Breast epithelium (tissue), 4 donors: ENCODE measurements around the gene ADARB2. TPM values are rescaled to one million over a fixed set of nuclear protein-coding genes. Genes with fewer than 3 reads are reported as not detected.

Experiments
- DNase-seq, 2 donors: peaks; one replicate each; pipeline ENCODE4 v3.0.0-alpha.2; 2019; ENCODE audit warnings: low spot score in 2 of 2
- H3K27ac ChIP-seq, 2 donors: fragments of 200-600 bp; sonication (generic) in 1 of 2; one replicate each; pipeline ENCODE4 v1.5.1; 2016 to 2019; ENCODE audit warnings: mild to moderate bottlenecking in 1 of 2
- H3K27me3 ChIP-seq, 2 donors: fragments of 200-600 bp; sonication (generic) in 1 of 2; one replicate each; pipeline versions ENCODE4 v1.5.1 to v1.6.0; 2017 to 2019; ENCODE audit warnings: control low read depth in 1 of 2, mild to moderate bottlenecking in 1 of 2
- H3K36me3 ChIP-seq: fragments of 200-600 bp; one replicate; pipeline ENCODE4 v1.5.1; 2019
- H3K4me1 ChIP-seq, 2 donors: fragments of 200-600 bp; sonication (generic); one replicate each; pipeline ENCODE4 v1.5.1; 2016 to 2019; ENCODE audit warnings: control low read depth in 1 of 2
- H3K4me3 ChIP-seq, 3 donors: fragments of 200-600 bp; sonication (generic); 1 replicate in 2 of 3; 2 replicates in 1 of 3; pipeline ENCODE4 v1.5.1; 2016 to 2019; ENCODE audit warnings: mild to moderate bottlenecking in 3 of 3, moderate library complexity in 2 of 3
- H3K9me3 ChIP-seq, 2 donors: fragments of 200-600 bp; sonication (generic) in 1 of 2; one replicate each; pipeline ENCODE4 v1.5.1; 2016 to 2019; ENCODE audit warnings: control low read depth in 1 of 2
- POLR2A ChIP-seq: fragments of 450-650 bp; IDR thresholded peaks from one replicate; pipeline ENCODE4 v1.6.1; 2016; ENCODE audit warnings: antibody characterized with exemption, mild to moderate bottlenecking, moderate library complexity
- POLR2AphosphoS5 ChIP-seq, 3 donors: sonication (generic); formaldehyde crosslinking; IDR thresholded peaks; one replicate each; pipeline ENCODE4 v1.6.1; 2017; ENCODE audit warnings: antibody characterized with exemption in 3 of 3
- intact Hi-C: fragments of 100-400 bp; cut with DNase I; formaldehyde crosslinking; loops from one replicate; pipeline ENCODE4 v1.15.1; 2023; ENCODE audit warnings: low total_unique reads
- total RNA-seq, 3 donors: library from RNA; depleted of rRNA; stranded (reverse); fragments of >200 nt; gene quantifications; one replicate each; pipeline ENCODE4 v1.1.0, GENCODE V29; 2016
- TF ChIP-seq, protein P1 (sequence below), 3 donors: fragments of 450-650 bp; IDR thresholded peaks; one replicate each; pipeline ENCODE4 v1.5.1; 2016 to 2017; ENCODE audit warnings: antibody characterized with exemption in 3 of 3, mild to moderate bottlenecking in 3 of 3, moderate library complexity in 3 of 3

Gene ADARB2
- total RNA-seq, 3 donors from 2014 or later: 0.32 to 3.9 (median 2.0) TPM

- Histone ChIP-seq H3K27me3 (peaks cover 0 to 32% of the 10 kb centered on the region in 2 donors), H3K4me1 (no peaks in the 10 kb centered on the region), H3K9me3 (no peaks in the 10 kb centered on the region), H3K4me3 (no peak overlapping the region), H3K36me3 (no peaks in the 10 kb centered on the region), H3K27ac (no peak overlapping the region)
- intact Hi-C loops: no loop called here
- DNase-seq: no peak
- no peak for TF ChIP-seq POLR2A
- TF ChIP-seq, protein P1, sequence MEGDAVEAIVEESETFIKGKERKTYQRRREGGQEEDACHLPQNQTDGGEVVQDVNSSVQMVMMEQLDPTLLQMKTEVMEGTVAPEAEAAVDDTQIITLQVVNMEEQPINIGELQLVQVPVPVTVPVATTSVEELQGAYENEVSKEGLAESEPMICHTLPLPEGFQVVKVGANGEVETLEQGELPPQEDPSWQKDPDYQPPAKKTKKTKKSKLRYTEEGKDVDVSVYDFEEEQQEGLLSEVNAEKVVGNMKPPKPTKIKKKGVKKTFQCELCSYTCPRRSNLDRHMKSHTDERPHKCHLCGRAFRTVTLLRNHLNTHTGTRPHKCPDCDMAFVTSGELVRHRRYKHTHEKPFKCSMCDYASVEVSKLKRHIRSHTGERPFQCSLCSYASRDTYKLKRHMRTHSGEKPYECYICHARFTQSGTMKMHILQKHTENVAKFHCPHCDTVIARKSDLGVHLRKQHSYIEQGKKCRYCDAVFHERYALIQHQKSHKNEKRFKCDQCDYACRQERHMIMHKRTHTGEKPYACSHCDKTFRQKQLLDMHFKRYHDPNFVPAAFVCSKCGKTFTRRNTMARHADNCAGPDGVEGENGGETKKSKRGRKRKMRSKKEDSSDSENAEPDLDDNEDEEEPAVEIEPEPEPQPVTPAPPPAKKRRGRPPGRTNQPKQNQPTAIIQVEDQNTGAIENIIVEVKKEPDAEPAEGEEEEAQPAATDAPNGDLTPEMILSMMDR (IDR thresholded peaks at IDR 0.05): no peak
- no peak for TF ChIP-seq POLR2AphosphoS5 (IDR thresholded peaks at IDR 0.05)
These were observed 326.6 kb downstream of the ADARB2 start for GRCh38 chr10:1410469-1411395.

GRCh38 chr10:1410032-1410431 lies 327.3 kb downstream of the ADARB2 start:
- TF ChIP-seq, protein P1 (IDR thresholded peaks at IDR 0.05): no peak
- TF ChIP-seq POLR2A: no peak
- TF ChIP-seq POLR2AphosphoS5 (IDR thresholded peaks at IDR 0.05): no peak
- H3K27me3 ChIP-seq: peaks cover 0 to 33% of the 10 kb centered on the region in 2 donors
- no peaks in the 10 kb centered on the region for H3K36me3 ChIP-seq
- no peak overlapping the region for H3K27ac ChIP-seq
- H3K9me3 ChIP-seq: no peaks in the 10 kb centered on the region
- intact Hi-C loops: no loop called here
- no peaks in the 10 kb centered on the region for H3K4me1 ChIP-seq
- no peak for DNase-seq
- H3K4me3 ChIP-seq: no peak overlapping the region

- TF ChIP-seq, protein P1 (IDR thresholded peaks at IDR 0.05): no peak
- intact Hi-C loops: no loop called here
- no peaks in the 10 kb centered on the region for H3K4me1 ChIP-seq
- H3K9me3 ChIP-seq: no peaks in the 10 kb centered on the region
- peaks cover 0 to 33% of the 10 kb centered on the region in 2 donors for H3K27me3 ChIP-seq
- no peaks in the 10 kb centered on the region for H3K36me3 ChIP-seq
- DNase-seq: no peak
- no peak overlapping the region for H3K4me3 ChIP-seq
- no peak overlapping the region for H3K27ac ChIP-seq
These were observed 327.9 kb downstream of the ADARB2 start for GRCh38 chr10:1409392-1409791.

GRCh38 chr10:1408651-1409367 lies 328.5 kb downstream of the ADARB2 start:
- no peak for DNase-seq
- intact Hi-C loops: no loop called here
- no peak for TF ChIP-seq POLR2AphosphoS5 (IDR thresholded peaks at IDR 0.05)
- no peak for TF ChIP-seq POLR2A
- TF ChIP-seq, protein P1 (IDR thresholded peaks at IDR 0.05): no peak

More at GRCh38 chr10:1408651-1409367, 328.5 kb downstream of the ADARB2 start:
- no peaks in the 10 kb centered on the region for H3K9me3 ChIP-seq
- H3K27ac ChIP-seq: no peak overlapping the region
- H3K27me3 ChIP-seq: peaks cover 0 to 29% of the 10 kb centered on the region in 2 donors
- no peaks in the 10 kb centered on the region for H3K36me3 ChIP-seq
- no peak overlapping the region for H3K4me3 ChIP-seq
- no peaks in the 10 kb centered on the region for H3K4me1 ChIP-seq
